Muscle layer of duodenum (tissue), 2 donors: ENCODE data around the gene SCN7A.
"Not testable (repeated sequence)": the region's sequence is repeated elsewhere in the genome, so short reads cannot be mapped to it uniquely, and the experiment has no call there.

Source experiments
- H3K27ac ChIP-seq: one replicate; pipeline ENCODE4 v1.7.0; 2013; ENCODE audit warnings: mild to moderate bottlenecking, low read length
- H3K27me3 ChIP-seq: one replicate; pipeline ENCODE4 v1.7.0; 2013; ENCODE audit warnings: low read depth, mild to moderate bottlenecking, control low read depth, low read length
- H3K36me3 ChIP-seq, 2 donors: one replicate each; pipeline ENCODE4 v1.7.0; 2013; ENCODE audit warnings: low read length in 2 of 2, control low read depth in 1 of 2, mild to moderate bottlenecking in 1 of 2; ENCODE audit not compliant: insufficient read depth in 2 of 2, control insufficient read depth in 1 of 2
- H3K4me1 ChIP-seq, 2 donors: one replicate each; pipeline ENCODE4 v1.7.0; 2013; ENCODE audit warnings: low read length in 2 of 2, mild to moderate bottlenecking in 2 of 2, control low read depth in 1 of 2, moderate library complexity in 1 of 2; ENCODE audit not compliant: insufficient read depth in 2 of 2, control insufficient read depth in 1 of 2
- H3K4me3 ChIP-seq, 2 donors: one replicate each; pipeline ENCODE4 v1.7.0; 2013; ENCODE audit warnings: low read length in 2 of 2, low read depth in 1 of 2, mild to moderate bottlenecking in 1 of 2
- H3K9me3 ChIP-seq, 2 donors: one replicate each; pipeline ENCODE4 v1.7.0; 2013; ENCODE audit warnings: low read length in 2 of 2, control low read depth in 1 of 2, mild to moderate bottlenecking in 1 of 2; ENCODE audit not compliant: control insufficient read depth in 1 of 2
- donor health status: healthy.

The SCN7A gene

DNA sequence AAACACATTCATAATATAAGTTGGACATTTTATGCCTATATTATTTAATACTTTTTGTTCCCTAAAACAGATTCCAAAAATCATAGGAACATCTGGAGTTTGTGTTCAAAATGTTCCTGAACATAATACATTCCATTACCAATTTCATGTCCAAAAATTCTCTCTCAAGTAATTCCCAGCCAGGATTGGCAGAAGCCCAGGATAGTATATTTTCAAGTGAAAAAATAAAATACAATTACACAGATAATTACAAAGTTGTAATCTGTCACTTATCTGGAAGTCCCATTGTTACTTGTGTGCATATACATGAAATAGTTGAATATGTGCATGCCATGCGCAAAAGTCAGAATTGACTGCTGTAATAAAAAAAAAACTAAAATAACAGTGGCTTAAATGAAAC is 5.2 kb upstream of the SCN7A start:
- Histone ChIP-seq H3K4me3 (no peak overlapping the region), H3K4me1 (peaks cover 0 to 5% of the 10 kb centered on the region in 2 donors), H3K27ac (no peak overlapping the region), H3K9me3 (no peaks in the 10 kb centered on the region), H3K36me3 (no peaks in the 10 kb centered on the region), H3K27me3 (no peaks in the 10 kb centered on the region)

DNA sequence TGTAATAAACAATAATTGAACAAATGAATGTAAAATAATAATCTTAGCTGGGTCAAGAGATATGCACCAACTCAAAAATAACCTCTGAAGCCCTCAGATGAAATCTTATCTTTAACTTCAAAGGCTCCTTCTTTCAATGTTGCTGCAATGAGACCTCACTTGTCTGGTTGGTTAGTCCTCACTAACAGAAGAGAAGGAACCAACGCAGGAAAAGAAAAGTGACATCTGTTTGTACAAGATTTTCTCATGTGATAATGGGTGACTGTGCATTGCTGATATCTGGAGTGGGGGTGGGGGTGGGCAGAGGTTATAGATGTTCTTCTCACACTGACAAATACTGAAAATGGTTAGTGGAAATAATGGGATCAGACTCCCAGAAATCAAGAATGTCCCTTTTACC is 2.6 kb downstream of the SCN7A start:
- no peaks in the 10 kb centered on the region for H3K36me3 ChIP-seq
- peak overlapping the region; percentile 24 to 54 for H3K4me3 ChIP-seq
- peaks cover 0 to 5% of the 10 kb centered on the region in 2 donors for H3K4me1 ChIP-seq
- H3K27me3 ChIP-seq: no peaks in the 10 kb centered on the region
- no peaks in the 10 kb centered on the region for H3K9me3 ChIP-seq
- H3K27ac ChIP-seq: no peak overlapping the region

DNA sequence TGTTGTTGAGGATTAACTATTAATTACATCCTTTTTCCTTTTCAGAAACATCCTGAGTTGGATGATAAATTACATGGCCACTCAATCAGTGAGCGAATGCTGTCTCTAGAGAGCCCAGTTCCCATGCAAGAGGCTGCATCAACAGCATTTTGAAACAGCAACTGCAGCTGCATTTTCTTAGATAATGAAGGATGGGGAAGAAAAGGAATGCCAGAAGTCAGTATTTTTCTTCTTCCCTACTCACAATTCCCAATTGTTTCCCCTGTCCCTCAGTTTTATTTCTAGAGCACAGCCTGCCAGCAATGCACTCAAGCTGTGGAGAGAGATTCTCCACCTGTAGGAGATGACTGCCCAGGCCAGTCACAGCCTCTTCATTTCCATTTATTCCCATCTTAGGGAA is 6.9 kb downstream of the SCN7A start:
- no peaks in the 10 kb centered on the region for H3K27me3 ChIP-seq
- no peaks in the 10 kb centered on the region for H3K4me1 ChIP-seq
- no peak overlapping the region for H3K4me3 ChIP-seq
- H3K36me3 ChIP-seq: no peaks in the 10 kb centered on the region
- no peaks in the 10 kb centered on the region for H3K9me3 ChIP-seq
- no peak overlapping the region for H3K27ac ChIP-seq

DNA sequence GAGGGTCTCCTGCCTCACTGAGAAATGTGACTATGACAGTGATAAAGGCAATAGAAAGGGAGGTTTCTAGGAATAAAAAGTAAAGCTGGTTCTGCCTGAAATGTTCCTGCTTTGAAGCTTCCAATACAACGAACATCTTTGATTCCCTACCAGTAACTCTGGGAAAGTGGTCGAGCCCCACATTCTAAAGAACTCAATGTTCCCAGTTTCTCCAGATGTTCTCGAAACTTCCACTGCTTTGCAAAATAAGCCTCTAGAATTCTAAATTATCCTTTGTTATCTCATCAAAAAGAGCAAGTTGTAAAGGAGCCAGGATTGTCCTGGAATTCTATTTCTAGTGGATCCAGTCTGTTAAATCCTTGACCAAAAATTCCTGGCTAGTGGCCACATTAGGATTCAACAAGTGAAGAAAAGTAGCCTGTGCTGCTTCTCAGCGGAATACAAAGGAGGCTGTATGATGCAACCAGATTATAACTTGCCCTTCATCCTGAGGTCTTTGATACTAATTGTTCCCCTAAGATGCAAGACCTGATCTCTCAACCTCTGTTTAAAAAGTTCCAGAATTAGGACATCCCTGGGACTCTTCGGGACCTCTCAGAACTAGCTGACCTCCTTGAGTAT is 8.4 kb downstream of the SCN7A start:
- peak overlapping the region; percentile 28 for H3K27ac ChIP-seq
- no peaks in the 10 kb centered on the region for H3K36me3 ChIP-seq

DNA sequence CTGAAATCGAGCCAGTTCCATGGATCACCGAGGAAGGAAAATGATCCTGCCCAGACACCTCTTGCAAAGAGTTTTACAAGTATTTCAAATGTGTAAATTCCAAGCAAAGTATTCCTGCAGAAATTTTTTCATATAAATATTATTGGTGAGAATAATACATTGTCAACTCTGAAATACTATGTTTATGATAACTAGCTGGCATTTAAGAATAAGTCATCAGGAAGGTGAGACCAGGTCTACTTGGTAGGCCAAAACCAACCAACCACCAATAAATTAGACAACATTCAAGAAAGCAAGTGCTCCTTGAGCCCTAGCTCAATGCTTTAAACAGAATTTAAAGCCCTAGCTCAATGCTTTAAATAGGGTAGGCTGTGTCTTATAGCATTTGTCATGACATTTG is 21.7 kb downstream of the SCN7A start:
- no peak overlapping the region for H3K27ac ChIP-seq
- peaks cover 0 to 18% of the 10 kb centered on the region in 2 donors for H3K4me1 ChIP-seq
- no peaks in the 10 kb centered on the region for H3K27me3 ChIP-seq
- H3K4me3 ChIP-seq: no peak overlapping the region
- no peaks in the 10 kb centered on the region for H3K36me3 ChIP-seq
- no peaks in the 10 kb centered on the region for H3K9me3 ChIP-seq

More for the DNA sequence above, 8.4 kb downstream of the SCN7A start:
- Histone ChIP-seq H3K27me3 (no peaks in the 10 kb centered on the region), H3K4me3 (no peak overlapping the region), H3K9me3 (no peaks in the 10 kb centered on the region), H3K4me1 (no peaks in the 10 kb centered on the region)

DNA sequence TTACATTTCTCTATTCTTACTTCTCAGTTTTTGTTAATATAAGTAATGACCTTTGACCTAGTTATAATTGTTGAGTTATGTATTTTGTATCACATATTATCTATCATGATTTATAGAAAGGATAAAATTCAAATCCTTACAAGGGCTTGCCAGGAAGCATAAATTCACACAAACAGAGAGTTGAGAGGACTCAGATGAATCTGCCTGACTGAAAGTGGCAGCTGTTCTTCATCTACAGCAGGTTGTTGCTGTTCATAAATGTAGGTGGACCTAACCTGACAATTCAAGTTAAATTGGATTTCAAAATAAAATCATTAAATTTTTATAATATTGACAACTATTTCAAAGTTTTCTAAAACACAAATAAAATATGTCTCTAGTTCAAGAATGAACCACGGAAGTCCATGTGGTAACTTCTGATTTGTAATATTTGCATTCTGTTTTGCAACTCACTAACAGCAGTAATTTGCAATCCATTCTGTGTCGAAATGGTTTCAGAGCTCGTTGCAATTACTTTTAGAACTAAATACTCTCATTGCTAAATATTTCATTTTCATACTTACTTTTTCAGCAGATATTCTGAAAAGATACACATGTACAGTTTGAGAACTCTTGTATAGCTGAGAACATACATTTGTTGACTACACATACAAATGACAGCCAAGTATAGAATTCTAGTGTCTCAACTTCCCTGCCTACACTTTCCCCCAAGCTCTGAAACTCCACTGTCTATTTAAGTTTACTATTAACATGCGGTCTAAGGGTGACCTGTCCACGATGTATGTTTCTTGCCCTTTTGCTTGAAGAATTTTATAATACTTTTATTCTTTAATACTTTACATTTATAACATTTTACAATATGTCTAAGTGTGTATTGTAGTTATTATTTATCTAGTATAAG is 25.7 kb downstream of the SCN7A start:
- Histone ChIP-seq H3K36me3 (no peaks in the 10 kb centered on the region), H3K9me3 (no peaks in the 10 kb centered on the region), H3K4me3 (no peak overlapping the region), H3K27me3 (no peaks in the 10 kb centered on the region), H3K4me1 (peaks cover 0 to 9% of the 10 kb centered on the region in 2 donors), H3K27ac (no peak overlapping the region)

DNA sequence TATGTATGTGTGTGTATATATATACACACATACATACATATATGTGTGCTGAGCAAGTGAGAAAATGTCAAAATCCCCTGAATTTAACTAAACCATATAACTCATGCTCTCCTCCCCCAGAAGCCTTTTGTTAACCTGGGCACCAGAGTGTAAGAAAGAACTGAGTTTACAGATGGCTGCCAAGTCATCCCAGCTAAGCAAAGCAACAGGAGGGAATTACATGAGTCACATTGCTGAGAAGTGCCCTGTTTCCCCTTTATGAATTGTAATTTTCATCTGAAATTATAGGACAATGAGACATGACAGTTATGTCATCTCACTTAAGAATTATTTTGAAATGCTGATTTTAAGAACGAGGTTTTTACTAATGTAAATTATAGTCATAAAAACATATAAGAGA is 29.9 kb downstream of the SCN7A start:
- Histone ChIP-seq H3K4me3 (no peak overlapping the region), H3K36me3 (no peaks in the 10 kb centered on the region), H3K4me1 (no peaks in the 10 kb centered on the region), H3K9me3 (no peaks in the 10 kb centered on the region), H3K27me3 (no peaks in the 10 kb centered on the region), H3K27ac (no peak overlapping the region)

DNA sequence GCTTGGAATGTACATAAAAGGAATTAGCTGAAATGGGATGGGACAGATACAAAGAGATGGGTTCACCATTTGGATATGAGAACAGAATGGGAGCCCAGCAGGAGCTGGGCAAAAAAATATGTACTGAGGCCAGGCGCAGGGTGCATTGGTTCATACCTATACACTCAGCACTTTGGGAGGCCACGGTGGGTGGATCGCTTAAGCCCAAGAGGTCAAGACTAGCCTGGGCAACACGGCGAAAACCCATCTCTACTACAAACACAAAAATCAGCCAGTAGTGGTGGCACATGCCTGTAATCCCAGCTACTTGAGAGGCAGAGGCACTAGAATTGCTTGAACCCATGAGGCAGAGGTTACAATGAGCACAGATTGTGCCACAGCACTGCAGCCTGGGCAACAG is 30.4 kb downstream of the SCN7A start:
- Histone ChIP-seq H3K36me3 (no peaks in the 10 kb centered on the region), H3K27me3 (no peaks in the 10 kb centered on the region), H3K4me3 (no peak overlapping the region), H3K4me1 (no peaks in the 10 kb centered on the region), H3K27ac (no peak overlapping the region), H3K9me3 (no peaks in the 10 kb centered on the region)

DNA sequence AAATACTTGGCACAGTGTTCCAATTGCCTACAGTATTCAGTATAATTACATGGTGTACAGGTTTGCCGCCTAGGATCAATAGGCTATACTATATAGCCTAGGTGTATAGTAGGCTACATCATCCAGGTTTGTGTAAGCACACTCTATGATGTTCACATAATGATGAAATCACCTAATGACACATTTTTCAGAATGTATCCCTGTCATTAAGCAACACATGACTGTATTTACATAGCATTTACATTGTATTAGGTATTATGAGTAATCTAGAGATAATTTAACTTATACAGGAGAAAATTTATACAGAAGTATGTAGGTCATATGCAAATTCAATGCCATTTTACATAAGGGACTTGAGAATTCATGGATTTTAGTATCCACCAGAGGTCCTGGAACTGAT is 35.4 kb downstream of the SCN7A start:
- H3K9me3 ChIP-seq: no peaks in the 10 kb centered on the region
- no peaks in the 10 kb centered on the region for H3K4me1 ChIP-seq
- H3K36me3 ChIP-seq: peaks cover 0 to 6% of the 10 kb centered on the region in 2 donors
- no peak overlapping the region for H3K27ac ChIP-seq
- H3K27me3 ChIP-seq: no peaks in the 10 kb centered on the region
- no peak overlapping the region for H3K4me3 ChIP-seq

DNA sequence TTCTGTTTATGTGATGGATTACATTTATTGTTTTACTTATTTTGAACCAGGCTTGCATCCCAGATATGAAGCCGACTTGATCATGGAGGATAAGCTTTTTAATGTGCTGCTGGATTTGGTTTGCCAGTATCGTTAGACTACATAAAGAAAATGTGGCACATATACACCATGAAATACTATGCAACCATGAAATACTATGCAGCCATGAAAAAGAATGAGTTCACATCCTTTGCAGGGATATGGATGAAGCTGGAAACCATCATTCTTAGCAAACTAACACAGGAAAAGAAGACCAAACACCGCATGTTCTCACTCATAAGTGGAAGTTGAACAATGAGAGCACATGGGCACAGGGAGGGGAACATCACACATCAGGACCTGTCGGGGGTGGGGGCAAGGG is 38.2 kb downstream of the SCN7A start:
- H3K9me3 ChIP-seq, H3K27me3 ChIP-seq, H3K27ac ChIP-seq, H3K4me1 ChIP-seq, H3K36me3 ChIP-seq, H3K4me3 ChIP-seq: not testable (repeated sequence)

DNA sequence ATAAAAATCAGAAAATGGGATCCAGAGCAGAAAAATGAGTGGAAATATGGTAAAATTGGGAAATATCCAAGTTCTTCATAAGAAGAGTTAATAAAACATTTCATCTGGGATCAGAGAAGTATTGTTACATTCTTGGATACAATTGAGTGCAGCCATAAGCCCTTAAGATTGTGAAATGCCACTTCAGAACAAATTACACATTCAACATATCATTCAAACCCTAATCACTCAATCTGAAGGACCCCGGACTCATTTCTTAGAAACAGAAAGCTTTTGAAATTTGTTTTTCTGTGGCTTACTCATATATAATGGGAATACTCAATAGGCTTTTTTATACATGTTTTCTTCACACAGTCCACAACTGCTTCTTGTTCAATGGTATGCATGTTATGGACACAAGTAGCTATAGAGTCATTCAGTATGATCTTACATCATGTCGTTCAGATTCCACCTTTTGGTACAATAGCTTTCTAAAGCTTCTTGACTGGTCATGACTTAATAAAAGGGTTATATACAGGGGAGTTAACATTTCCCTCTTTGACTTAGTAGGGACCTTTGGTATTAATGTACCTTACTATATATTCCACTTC is 39.9 kb downstream of the SCN7A start:
- Histone ChIP-seq H3K36me3 (peaks cover 0 to 6% of the 10 kb centered on the region in 2 donors), H3K4me1 (no peaks in the 10 kb centered on the region), H3K27me3 (no peaks in the 10 kb centered on the region)

More for the DNA sequence above, 39.9 kb downstream of the SCN7A start:
- H3K27ac ChIP-seq: no peak overlapping the region
- no peak overlapping the region for H3K4me3 ChIP-seq
- no peaks in the 10 kb centered on the region for H3K9me3 ChIP-seq
